TTC549 (cell line): ENCODE results near the gene FIGLA.

Experiments used
- FAIRE-seq: peaks from 2 replicates; lab custom pipeline; 2012; peaks lifted over from hg19 to GRCh38; lab: Jason Lieb, UNC

The FIGLA gene, protein sequence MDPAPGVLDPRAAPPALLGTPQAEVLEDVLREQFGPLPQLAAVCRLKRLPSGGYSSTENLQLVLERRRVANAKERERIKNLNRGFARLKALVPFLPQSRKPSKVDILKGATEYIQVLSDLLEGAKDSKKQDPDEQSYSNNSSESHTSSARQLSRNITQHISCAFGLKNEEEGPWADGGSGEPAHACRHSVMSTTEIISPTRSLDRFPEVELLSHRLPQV

DNA sequence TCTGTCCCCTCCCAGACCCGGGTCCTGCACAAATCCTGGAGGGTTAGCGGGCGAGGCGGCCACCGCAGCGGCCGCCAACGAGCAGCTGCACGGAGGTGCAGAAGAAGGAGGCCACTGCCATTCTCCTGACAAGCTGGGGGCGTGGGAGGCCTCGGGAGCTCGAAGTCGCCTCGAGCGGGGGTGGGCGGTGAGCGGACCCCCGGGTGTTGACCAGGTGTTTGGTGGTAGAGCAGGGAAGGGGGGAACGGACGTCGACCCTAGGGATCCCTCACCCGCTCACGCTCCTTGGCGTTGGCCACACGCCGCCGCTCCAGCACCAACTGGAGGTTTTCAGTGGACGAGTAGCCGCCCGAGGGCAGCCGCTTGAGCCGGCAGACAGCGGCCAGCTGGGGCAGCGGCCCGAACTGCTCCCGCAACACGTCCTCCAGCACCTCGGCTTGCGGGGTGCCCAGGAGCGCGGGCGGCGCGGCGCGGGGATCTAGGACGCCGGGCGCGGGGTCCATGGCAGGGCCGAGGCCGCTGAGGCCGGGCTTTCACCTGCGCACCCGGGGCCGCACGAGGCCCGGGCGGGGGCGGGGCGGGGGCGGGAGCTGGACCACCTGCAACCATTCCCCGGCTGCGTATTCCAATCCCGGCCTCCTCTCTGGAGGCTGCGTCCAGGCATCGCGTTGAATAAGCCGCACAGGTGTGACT lies at the start of gene FIGLA:
Gene FIGLA (minus strand): TSS at position 508 of the 693 bp plus-strand sequence. CDS start 5 bp downstream, at position 503.
- FAIRE-seq: no peak

DNA sequence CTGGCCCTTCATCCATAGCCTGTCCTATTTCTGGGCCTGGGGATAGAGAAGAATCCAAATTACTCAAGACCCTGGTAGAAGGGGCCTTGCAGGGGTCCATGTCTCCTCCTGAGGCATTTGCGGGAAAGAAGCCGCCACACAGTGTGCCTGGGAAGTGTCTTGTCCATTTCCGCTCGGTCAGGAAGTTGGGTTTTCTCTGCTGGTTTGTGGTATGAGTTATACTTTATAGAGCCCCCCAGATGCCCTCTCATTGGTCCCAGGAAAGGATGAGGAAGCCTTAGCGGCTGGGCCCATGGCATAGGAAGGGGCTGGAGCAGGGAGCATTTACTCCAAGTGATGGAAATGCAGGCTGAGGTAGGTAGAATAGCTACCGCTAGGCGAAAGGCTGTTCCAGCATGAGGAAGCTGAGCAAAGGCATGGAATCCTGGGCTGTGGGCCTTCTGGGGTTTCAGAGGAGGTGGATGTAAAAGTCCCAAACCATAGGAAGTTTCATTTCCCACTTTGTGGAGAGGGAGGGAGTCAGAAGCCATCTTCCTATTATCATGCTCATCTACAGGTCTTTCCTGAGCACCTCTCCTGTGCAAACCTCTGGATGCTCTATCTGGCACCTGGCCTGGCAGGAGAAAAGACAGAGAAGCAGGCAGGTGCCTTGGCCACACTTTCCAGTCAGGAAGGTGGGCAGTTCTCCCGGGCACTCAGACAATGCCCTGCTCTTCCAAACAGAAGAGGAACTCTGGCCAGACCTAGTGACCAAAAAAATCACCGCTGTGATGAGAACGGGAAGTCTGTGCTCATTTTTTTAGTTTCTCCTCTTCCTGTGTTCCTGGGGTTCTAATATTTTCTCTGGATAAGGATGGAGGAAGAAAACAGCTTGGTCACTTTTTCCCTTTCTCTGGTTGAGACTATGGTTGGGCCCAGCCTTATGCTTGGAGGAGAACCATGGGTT lies 47.8 kb upstream of the FIGLA start:
- FAIRE-seq: no peak

DNA sequence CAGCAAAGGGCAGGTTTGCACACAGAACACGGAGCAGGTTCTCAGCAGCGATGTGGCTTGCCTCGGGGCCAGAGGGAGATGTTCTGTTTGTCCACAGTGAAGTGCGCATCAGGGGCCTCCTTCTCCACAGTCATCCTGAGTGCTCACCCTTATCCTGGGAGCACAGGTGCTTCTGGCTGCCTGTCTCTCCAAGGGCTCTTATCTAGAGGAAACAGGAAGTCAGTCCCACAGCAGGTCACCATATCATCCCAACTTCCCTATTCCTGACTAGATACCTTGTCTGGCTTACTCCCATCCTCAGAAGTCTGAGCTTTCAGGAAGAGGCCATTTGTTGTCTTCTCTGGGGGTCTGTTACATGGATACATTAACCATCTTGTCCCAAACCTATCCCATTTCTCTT lies 45.2 kb upstream of the FIGLA start, which contains the start of gene CD207:
Gene CD207 (minus strand): TSS at position 174 of the 400 bp plus-strand sequence. CDS start 40 bp downstream, at position 134.
- no peak for FAIRE-seq

DNA sequence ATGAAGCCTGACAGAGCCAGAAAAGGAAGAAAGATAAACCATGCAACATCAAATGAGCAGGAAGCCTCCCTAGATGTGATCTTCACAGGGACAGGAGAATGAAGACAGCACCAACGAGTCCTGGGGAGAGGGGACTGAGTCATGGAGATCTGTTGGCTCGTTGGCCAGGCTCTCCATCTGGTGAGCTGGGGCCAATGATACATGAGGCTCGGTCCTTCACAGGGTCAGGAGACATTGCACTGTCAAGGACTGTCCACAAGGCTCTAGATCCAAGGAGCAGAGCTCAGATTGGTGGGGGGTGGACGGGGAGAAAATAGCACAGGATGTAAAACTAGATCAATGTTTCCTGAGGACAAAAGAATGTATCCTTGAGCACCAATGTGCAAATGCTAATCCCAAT lies 44.4 kb upstream of the FIGLA start:
- FAIRE-seq: no peak

DNA sequence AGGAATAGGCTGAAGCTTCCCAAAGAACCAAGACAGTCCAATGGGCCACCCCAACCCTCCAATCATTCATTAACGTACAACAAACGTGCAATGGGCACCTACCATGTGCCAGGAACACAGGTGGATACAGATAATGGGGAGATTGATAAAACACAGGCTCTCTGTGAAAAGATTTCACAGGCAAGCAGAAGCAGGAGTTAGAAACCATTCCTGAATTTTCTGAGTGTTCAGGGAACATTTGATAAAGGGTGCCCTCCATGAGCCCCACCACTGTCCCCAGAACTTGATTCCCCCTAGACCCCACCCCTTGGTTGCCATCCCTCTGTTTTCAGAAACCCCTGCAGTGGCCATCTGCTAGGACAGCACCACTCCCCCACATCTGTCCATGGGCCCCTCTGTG lies 43.7 kb upstream of the FIGLA start:
- FAIRE-seq: no peak

DNA sequence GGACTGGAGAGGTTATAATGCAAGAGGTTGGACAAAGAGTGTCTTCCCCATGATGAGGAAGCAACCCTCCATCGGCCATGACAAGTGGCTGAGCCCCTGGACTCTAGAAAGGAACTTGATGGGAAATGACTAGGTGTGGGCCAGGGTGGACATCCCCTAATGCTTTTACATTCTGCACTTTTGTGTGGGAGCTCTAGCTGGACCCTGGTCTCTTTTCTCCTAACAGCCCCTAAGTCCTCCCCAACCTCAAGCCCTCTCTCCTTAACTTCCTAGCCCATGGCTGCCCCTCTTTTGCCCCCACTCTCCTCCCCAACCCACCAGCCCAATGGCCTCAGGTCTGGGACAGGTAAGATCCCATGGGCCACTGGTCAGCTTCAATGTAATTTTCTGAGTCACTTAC lies 42.8 kb upstream of the FIGLA start:
- no peak for FAIRE-seq

DNA sequence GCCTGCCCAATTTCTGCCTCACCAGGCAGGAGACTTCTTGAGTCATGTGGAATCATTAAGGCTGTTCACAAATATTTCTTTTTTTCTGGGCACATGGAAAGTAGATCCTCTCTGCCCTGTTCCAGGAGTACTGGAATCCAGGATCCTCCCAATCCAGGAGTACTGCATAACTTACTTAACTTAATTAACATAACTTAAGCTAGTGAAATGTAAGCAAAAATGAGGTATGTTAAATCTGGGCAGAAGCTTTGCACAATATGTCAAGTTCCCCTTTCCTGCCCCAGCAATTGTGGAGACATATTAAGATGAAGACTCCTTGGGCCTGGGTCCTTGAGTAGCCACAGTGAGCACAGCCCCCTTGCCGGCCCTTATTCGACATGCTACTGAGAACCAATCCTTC lies 41.9 kb upstream of the FIGLA start:
- FAIRE-seq: no peak

DNA sequence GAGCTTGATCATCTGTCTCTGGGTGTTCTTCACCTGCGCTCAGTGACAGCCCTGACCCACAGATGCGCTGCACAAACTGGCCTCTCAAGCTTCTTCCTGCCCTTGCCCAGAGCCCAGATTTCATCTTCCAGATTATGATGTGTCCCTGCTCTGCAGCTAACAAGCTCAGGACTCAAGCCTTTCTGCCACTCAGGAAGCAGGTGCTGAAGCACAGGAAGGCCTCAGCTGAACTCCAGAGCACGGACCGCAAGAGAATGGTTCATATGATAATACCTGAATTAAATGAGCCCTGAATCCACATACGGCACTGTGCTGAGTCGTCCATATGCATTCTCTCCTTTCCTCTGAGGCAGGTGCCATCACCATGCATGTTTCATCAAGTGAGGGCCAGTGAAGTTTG lies 41.4 kb upstream of the FIGLA start:
- no peak for FAIRE-seq

DNA sequence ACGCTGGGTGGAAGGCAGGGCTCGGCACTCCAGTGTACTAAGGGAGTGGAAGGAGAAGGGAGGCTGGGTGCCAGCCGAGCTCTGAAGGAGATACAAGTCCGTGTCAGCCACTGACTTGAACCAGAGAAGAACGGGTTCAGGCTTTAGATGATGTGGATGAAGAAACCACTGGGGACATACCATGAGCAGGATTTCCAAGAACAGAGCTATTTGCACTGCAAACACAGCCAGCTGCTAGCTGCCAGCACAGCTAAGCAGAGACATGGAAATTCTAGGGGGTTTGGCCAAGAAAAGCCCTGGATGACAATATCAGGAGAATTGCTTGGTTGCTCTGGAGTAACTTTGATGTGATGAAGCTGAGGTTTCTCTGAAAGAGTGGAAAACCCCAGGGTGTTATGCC lies 39.9 kb upstream of the FIGLA start:
- no peak for FAIRE-seq

DNA sequence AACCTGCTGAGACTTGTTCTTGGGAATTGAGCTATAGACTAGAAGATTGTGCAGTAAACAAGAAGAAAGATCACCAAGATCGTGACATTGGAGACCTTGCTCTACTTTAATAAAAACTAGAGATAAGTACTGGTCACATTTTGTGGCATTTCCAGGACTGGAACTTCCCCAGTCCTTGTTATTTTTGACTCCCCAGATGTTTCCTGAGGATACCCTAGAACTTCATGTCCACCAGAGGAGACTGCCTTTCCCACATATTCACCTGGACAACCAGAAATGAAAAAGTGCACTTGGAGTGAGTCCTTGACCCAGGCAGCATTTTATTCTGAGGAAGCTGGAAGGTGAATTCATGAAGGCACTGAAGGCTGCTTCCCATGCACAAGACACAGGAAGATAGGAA lies 39.5 kb upstream of the FIGLA start:
- FAIRE-seq: no peak

DNA sequence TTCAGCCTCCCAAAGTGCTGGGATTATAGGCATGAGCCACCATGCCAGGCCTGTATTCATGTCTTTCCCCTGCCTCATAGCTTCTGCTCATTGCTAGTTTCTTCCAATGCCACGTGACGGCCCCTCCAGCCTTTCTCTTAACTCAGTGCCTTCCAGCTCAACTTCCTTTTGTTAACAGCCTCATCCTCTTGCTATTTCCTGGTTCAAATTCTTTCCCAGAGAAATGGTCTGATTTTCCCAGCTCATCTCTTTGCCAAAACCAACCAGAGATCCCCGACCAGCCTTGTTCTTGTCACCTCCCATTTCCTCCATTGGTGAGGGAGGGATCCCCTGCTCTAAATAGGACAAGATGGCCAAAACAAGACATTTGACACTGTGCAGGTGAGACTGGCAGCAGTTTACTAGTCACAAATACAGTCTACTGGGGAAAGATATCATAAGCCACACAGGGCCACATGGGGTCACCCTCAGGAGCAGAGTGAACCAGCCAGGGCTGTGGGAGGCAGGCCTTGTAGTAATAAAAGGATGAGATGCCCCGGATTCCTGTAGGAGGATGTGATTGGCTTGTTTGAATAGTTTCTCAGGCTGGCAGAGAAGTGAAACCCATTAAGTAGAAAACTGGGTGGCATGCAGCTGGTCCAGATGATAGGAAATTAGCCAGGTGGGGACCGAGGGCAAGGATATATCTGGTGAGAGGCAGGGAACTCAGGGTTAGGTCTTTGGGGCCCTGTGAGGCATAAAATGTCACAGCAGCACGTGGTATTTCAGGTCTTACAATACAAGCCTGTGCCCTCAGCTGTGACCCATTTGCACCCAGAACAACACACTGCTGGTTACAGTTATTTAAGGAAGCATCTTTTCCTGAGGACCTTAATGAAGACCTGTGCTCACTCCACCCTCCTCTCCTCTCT lies 38.7 kb upstream of the FIGLA start:
- FAIRE-seq: no peak

DNA sequence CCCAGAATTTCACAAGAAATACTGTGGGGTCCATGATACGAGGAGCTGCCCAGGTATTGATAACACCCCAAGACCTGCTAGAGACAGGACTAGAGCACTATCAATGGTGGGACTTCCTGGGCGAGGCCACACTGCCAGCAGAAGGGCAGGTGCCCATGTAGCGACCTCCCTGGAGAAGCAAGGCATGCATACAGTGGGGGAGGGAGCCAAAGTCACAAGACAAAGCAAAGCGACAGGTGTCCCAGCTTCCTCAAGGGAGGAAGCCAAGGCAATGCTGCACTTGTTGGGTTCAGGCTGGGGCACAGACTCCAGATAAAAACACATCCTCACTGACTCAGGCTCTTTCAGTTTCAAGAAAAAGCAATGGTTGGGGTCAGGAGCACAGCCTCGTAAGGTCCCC lies 37.7 kb upstream of the FIGLA start:
- FAIRE-seq: no peak

DNA sequence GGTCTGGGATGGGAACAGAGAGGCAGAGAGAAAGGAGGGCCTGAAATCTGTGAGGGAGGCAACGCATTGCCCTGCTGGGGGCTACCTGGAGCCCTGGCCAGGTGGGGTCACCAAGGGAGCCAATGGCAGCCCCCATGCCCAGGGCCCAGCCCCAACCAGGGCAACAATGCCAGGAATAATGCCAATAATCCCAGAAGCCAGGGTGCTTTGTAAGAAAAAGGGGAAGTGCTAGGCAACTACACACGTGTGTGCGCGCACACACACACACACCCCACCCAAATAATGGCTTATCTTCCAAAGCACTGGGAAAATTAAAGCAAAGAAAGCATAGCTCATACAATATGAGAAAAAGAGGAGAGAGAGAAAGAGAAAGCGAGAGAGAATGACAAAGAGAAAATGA lies 36.9 kb upstream of the FIGLA start:
- FAIRE-seq: no peak

DNA sequence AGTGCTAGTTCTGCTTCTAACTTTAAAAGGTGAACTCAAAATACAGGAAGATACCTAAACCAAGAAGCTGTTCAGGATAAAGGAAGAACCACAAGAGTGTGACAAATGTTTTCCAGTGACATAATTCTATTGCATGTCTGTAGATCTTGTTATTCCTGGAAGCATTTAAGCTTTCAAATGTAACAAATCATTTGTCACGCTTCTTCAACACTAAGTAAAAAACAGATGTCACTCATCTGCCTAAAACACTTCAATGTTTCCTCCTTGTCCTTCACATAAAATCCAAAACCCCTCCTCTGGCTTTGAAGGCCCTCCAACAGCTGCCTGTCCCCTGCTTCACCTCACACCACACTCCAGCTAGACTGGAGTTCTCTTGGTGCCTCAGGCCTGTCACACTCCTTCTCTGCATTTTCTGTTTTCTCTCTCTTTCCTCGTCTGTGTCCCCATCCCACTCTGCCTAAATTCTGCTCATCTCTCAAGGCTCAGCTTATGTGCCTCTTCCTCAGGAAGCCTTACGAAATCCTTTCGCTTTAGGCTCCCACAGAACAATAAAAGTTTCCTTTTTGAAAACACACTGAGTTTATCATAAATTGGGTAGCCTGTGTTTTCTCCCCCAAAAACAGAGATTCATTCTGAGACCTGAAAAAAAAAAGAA lies 36.4 kb upstream of the FIGLA start:
- FAIRE-seq: no peak

DNA sequence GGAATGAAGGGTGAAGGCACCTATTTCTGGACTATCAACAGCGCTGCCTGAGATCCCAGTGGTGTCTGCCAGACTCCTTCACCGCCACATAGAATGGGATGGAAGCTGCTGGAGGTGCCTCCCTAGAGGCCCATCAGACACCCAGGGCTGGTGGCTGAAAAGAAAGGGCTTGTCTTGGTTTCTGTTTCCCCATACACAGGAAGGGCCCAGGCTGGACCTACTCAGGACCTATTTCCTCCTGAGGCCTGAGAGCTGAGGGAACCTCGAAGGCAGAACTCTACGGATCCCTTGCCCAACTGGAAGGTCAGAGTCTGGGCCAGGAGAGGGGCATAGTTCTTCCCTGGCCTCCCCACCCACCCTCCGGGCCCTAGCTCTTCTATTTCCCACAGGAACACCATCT lies 32.8 kb upstream of the FIGLA start:
- no peak for FAIRE-seq

DNA sequence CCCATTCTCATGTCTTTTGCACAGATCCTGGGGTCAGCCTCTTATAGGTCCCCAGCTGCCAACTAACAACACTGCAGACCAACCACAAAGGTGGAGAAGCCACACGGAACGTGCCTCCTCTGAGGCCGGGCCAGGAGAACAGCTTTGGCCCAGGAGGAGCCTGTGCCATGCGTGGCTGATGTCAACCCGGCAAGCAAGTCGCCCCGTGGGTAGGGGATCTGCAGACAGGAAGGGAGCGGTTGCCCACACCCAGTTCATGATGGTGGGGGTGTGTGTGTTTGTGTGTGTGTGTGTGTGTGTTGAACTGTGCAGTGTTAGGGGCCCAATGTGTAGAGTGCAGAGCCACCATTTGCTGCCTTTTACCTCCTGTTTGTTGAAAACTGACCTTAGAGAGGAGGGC lies 32.4 kb upstream of the FIGLA start:
- no peak for FAIRE-seq

DNA sequence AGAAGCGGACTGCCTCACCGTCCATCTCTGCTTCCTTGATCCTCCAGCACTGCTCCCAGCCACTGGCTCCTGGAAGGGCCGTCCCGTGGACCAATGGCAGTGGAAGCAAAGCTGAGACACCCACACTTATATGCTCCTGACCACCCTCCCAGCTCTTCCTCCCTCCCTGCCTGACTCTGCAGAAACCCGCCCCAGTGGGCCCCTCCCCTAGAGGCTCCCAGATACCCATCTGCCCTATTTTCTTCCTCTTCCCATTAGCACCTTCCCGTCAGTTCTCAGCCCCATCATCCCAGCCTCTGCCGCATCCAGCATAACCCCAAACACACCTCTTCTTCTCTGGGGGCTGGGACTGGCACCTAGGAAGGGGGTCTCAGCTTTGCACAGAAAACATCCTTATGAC lies 30.1 kb upstream of the FIGLA start, which contains the start of gene CLEC4F:
Gene CLEC4F (minus strand): TSS at position 101 of the 400 bp plus-strand sequence. CDS start 76 bp downstream, at position 25.
- FAIRE-seq: no peak

DNA sequence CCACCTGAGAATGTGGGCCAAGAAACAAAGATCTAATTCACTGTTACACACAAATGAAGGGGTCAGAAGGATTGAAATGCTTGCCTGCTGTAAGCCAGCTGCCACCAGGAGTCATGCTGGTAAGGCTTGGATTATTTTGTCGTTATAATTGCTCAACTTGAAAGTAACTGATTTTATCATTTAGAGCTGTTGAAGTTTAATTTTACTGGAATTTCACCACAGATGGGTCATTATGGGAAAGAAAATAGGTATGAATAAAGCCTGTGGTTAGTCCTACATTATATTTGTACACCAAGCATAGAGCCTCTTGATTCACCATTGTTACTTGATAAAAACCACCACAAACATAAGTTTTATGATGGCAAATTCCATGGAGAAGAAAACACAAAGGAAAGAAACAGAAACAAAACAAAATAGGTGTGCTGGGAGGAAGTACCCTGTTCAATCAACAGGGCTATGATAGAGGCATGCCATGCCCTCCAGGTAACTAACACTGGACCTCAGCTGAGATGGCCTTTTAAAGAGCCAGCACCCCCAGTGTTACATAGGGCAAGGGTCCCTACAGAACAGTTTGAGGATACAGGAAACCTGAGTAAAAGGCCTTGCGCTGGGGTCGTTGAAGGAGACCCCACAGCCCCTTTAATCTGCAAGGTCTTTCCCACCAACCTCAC lies 27.0 kb upstream of the FIGLA start:
- FAIRE-seq: no peak

DNA sequence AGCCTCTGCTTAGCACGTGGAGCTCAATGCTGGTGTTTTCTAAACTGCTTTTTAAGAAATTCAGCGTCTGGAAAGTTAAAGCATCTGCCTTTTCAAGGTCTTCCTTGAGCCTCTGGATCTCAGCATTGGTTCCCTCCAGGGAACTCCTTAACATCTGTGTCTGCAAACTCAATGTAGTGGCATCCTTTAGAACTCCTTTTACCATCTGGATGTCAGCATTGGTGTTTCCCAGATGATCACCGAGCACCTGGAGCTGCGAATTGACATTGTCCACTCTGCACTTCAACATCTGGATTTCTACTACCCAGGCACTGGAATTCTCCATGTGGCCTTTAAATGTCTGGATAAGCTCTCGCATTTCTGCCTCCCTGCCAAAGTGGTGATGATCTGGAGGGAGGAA lies 26.3 kb upstream of the FIGLA start:
- FAIRE-seq: no peak
